ENCODE results near the gene SHROOM3.

SHROOM3 gene

GRCh38 chr4:76773766-76774165, 338.7 kb downstream of the SHROOM3 start:
- no peak overlapping the region for H3K4me3 ChIP-seq (ENCODE audit: low read depth, low read length)
- TF ChIP-seq MAX (IDR thresholded peaks at IDR 0.05; ENCODE audit: low read depth, low read length) (no peak), MYC (IDR thresholded peaks at IDR 0.05; ENCODE audit: low read depth, low read length) (no peak), POLR2A (IDR thresholded peaks at IDR 0.05; ENCODE audit: extremely low read depth, insufficient read length) (no peak), CTCF (IDR thresholded peaks at IDR 0.05; ENCODE audit: low read depth, low read length) (no peak)
- DNase-seq (ENCODE audit: low read depth), result no peak

- peak; percentile 17 for DNase-seq (ENCODE audit: low read depth)
- no peak for TF ChIP-seq CTCF (IDR thresholded peaks at IDR 0.05; ENCODE audit: low read depth, low read length)
- no peak for TF ChIP-seq MAX (IDR thresholded peaks at IDR 0.05; ENCODE audit: low read depth, low read length)
- no peak for TF ChIP-seq POLR2A (IDR thresholded peaks at IDR 0.05; ENCODE audit: extremely low read depth, insufficient read length)
- no peak for TF ChIP-seq MYC (IDR thresholded peaks at IDR 0.05; ENCODE audit: low read depth, low read length)
Observed at GRCh38 chr4:76779740-76780459, 344.9 kb downstream of the SHROOM3 start.

GRCh38 chr4:76780781-76781697, 346.0 kb downstream of the SHROOM3 start:
- H3K4me3 ChIP-seq (ENCODE audit: low read depth, low read length), result no peak overlapping the region
- no peak for DNase-seq (ENCODE audit: low read depth)
- no peak for TF ChIP-seq MYC (IDR thresholded peaks at IDR 0.05; ENCODE audit: low read depth, low read length)
- no peak for TF ChIP-seq CTCF (IDR thresholded peaks at IDR 0.05; ENCODE audit: low read depth, low read length)
- no peak for TF ChIP-seq MAX (IDR thresholded peaks at IDR 0.05; ENCODE audit: low read depth, low read length)
- no peak for TF ChIP-seq POLR2A (IDR thresholded peaks at IDR 0.05; ENCODE audit: extremely low read depth, insufficient read length)

More at GRCh38 chr4:76779740-76780459, 344.9 kb downstream of the SHROOM3 start:
- H3K4me3 ChIP-seq (ENCODE audit: low read depth, low read length), result no peak overlapping the region

- no peak overlapping the region for H3K4me3 ChIP-seq (ENCODE audit: low read depth, low read length)
- TF ChIP-seq MYC (IDR thresholded peaks at IDR 0.05; ENCODE audit: low read depth, low read length), result no peak
- no peak for TF ChIP-seq POLR2A (IDR thresholded peaks at IDR 0.05; ENCODE audit: extremely low read depth, insufficient read length)
- no peak for TF ChIP-seq CTCF (IDR thresholded peaks at IDR 0.05; ENCODE audit: low read depth, low read length)
- no peak for TF ChIP-seq MAX (IDR thresholded peaks at IDR 0.05; ENCODE audit: low read depth, low read length)
- DNase-seq (ENCODE audit: low read depth), result peak; percentile 9
Observed at GRCh38 chr4:76781698-76782595, 346.9 kb downstream of the SHROOM3 start.

- DNase-seq (ENCODE audit: low read depth), result no peak
- H3K4me3 ChIP-seq (ENCODE audit: low read depth, low read length), result no peak overlapping the region
- TF ChIP-seq CTCF (IDR thresholded peaks at IDR 0.05; ENCODE audit: low read depth, low read length) (no peak), POLR2A (IDR thresholded peaks at IDR 0.05; ENCODE audit: extremely low read depth, insufficient read length) (no peak), MAX (IDR thresholded peaks at IDR 0.05; ENCODE audit: low read depth, low read length) (no peak), MYC (IDR thresholded peaks at IDR 0.05; ENCODE audit: low read depth, low read length) (no peak)
Observed at GRCh38 chr4:76782837-76783236, 347.8 kb downstream of the SHROOM3 start.

Measured in NB4 (cell line).